C4-2B (cell line): ENCODE results near the gene DHX32.
"Not testable (repeated sequence)": the region's sequence is repeated elsewhere in the genome, so short reads cannot be mapped to it uniquely, and the experiment has no call there.

Experiments
- H3K27ac ChIP-seq: fragments of 450-650 bp; 2 replicates; pipeline ENCODE4 v1.5.1; 2017
- CTCF ChIP-seq: fragments of 450-650 bp; conservative IDR thresholded peaks from 2 replicates; pipeline ENCODE4 v1.5.1; 2017; ENCODE audit warnings: mild to moderate bottlenecking
- ZFX ChIP-seq: fragments of 450-650 bp; IDR thresholded peaks from 2 replicates; pipeline ENCODE4 v1.6.1; 2017

The DHX32 gene

GRCh38 chr10:125881192-125881591, at the start of gene DHX32:
Gene DHX32 (minus strand): TSS chr10:125881292. CDS start chr10:125880824, 468 bp downstream.
- H3K27ac ChIP-seq, result no peak within 1 kb of the TSS
- no peak for TF ChIP-seq CTCF
- no peak for TF ChIP-seq ZFX

GRCh38 chr10:125929618-125930017, 48.5 kb upstream of the DHX32 start:
- TF ChIP-seq CTCF (no peak), ZFX (no peak)
- H3K27ac ChIP-seq, result no peak overlapping the region

- TF ChIP-seq CTCF, result no peak
- no peak for TF ChIP-seq ZFX
- no peak overlapping the region for H3K27ac ChIP-seq
Measured at GRCh38 chr10:125928928-125929585, 48.0 kb upstream of the DHX32 start.

- not testable (repeated sequence) for H3K27ac ChIP-seq
Measured at GRCh38 chr10:125927265-125927664, 46.2 kb upstream of the DHX32 start.

GRCh38 chr10:125926247-125926646, 45.2 kb upstream of the DHX32 start:
- TF ChIP-seq ZFX (no peak), CTCF (no peak)
- H3K27ac ChIP-seq, result no peak overlapping the region

GRCh38 chr10:125925262-125925834, 44.3 kb upstream of the DHX32 start:
- H3K27ac ChIP-seq, result no peak overlapping the region
- TF ChIP-seq ZFX (no peak), CTCF (no peak)

- not testable (repeated sequence) for H3K27ac ChIP-seq
Measured at GRCh38 chr10:125921643-125922306, 40.7 kb upstream of the DHX32 start.

GRCh38 chr10:125917704-125918361, 36.7 kb upstream of the DHX32 start:
- H3K27ac ChIP-seq, result not testable (repeated sequence)
